Measurements from ENCODE around the gene HOXC10.

GRCh38 chr12:53970451-53970850, 14.5 kb upstream of the HOXC10 start:
- TF ChIP-seq EP300 (IDR thresholded peaks at IDR 0.05; ENCODE audit: low read depth) (no peak), CTCF (IDR thresholded peaks at IDR 0.05) (no peak)

Data from transverse colon (tissue), 3 donors.